ENCODE measurements around the gene MSN. TPM values are rescaled to one million over a fixed set of nuclear protein-coding genes. Genes with fewer than 3 reads are reported as not detected.
"Not testable (repeated sequence)": the region's sequence is repeated elsewhere in the genome, so short reads cannot be mapped to it uniquely, and the experiment has no call there.

MSN gene
- polyA plus RNA-seq = 498 TPM

DNA sequence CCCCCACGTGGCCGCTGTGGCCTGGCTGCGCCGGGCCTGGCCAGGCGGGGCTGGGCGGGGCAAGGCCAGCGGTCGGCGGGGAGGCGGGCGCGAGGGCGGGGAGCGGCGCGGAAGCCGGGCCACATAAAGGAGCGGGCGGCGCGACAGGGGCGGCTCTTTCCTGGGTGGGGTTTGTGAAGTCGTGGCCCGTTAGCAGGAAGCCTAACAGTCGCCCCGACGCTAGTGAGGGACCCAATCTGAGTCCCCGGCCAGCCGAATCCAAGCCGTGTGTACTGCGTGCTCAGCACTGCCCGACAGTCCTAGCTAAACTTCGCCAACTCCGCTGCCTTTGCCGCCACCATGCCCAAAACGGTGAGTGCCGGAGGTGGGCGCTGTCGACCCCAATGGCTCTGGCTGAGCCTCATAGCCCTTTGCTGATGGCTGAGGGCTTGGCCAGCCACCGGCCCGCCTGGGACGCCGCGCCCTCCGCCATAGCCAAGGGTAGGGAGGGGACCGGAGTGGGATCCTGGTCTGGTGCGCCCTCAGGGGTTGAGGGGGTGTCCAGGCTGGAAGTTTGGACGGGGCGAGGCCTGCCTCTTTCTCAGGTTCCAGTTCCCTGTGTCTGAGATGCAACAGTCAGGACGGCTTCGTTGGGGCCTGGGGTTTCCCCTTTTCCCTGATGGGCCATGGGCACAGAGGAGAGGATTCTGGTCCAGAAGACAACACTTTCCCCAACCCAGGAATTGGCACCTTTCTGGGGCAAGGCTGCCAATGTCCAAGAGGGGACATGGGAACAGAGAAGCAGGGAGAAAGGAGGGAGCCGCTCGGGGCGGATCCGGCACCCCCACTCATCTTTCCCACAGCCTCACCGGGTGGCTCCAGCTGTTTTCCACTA lies at the start of gene MSN:
TSS of gene MSN (plus strand) at position 152 of the 874 bp plus-strand sequence. CDS start at position 340, 188 bp downstream.
- Mint-ChIP-seq H3K9me3 (no peaks in the 10 kb centered on the region), H3K4me1 (peaks cover 24 to 29% (median 29%) of the 10 kb centered on the region in 3 donors), H3K4me3 (peak within 1 kb of the TSS; percentile 91 to 98 (median 94)), H3K27me3 (no peaks in the 10 kb centered on the region), H3K27ac (peak within 1 kb of the TSS; percentile 64 to 87 (median 81)), H3K36me3 (peaks cover 4% of the 10 kb centered on the region)

DNA sequence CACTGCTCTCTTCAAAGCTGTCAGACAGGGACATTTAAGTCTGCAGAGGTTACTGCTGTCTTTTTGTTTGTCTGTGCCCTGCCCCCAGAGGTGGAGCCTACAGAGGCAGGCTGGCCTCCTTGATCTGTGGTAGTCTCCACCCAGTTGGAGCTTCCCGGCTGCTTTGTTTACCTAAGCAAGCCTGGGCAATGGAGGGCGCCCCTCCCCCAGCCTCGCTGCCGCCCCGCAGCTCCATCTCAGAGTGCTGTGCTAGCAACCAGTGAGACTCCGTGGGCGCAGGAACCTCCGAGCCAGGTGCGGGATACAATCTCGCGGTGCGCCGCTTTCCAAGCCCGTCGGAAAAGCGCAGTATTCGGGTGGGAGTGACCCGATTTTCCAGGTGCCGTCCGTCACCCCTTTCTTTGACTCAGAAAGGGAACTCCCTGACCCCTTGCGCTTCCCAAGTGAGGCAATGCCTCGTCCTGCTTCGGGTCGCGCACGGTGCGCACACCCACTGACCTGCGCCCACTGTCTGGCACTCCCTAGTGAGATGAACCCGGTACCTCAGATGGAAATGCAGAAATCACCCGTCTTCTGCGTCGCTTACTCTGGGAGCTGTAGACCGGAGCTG lies 47.3 kb upstream of the MSN start:
- not testable (repeated sequence) for H3K9me3 Mint-ChIP-seq, H3K27ac Mint-ChIP-seq, H3K27me3 Mint-ChIP-seq, H3K4me3 Mint-ChIP-seq, H3K36me3 Mint-ChIP-seq, H3K4me1 Mint-ChIP-seq

DNA sequence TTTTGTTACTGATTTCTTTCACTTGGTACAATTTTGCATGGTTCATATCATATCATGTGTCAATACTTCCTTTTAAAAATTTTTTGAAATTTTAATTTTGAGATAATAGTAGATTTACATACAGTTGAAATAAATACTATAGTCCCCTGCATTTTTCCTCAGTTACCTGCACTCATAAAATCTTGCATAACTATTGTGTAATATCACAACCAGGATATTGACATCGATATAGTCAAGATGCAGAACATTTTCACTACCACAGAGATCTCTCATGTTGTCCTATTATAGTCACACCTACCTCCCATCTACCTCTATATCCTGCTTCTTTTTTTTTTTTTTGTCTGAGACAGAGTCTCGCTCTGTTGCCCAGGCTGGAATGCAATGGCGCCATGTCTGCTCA lies 36.7 kb upstream of the MSN start:
- Mint-ChIP-seq H3K4me1 (peaks cover 0 to 5% (median 4%) of the 10 kb centered on the region in 3 donors), H3K27ac (no peak overlapping the region), H3K9me3 (peaks cover 6 to 16% (median 7%) of the 10 kb centered on the region in 3 donors), H3K27me3 (peaks cover 7% of the 10 kb centered on the region), H3K4me3 (no peak overlapping the region), H3K36me3 (peaks cover 2% of the 10 kb centered on the region)

DNA sequence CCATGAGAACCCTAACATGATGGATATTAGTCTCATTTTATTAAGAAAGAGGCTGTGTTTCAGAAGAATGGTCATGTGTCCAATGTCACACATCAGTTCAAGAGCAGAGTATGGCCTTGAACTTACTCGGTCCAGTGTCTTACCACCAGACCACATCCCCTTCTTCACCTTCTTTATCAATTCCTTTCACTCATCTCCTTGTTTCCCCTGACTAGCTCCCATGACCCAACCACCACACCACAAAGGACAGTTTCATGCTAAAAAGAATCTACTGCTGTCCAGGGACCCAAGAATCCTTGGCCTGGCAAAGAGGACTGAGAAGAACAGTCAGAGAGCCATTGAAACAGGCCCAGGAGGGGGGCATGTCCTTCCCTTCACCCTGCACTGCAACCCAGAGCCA lies 33.6 kb upstream of the MSN start:
- H3K27ac Mint-ChIP-seq = no peak overlapping the region
- no peak overlapping the region for H3K4me3 Mint-ChIP-seq
- peaks cover 4 to 7% (median 6%) of the 10 kb centered on the region in 3 donors for H3K9me3 Mint-ChIP-seq
- peaks cover 0 to 4% (median 2%) of the 10 kb centered on the region in 3 donors for H3K4me1 Mint-ChIP-seq
- H3K36me3 Mint-ChIP-seq = no peaks in the 10 kb centered on the region
- peaks cover 5% of the 10 kb centered on the region for H3K27me3 Mint-ChIP-seq

DNA sequence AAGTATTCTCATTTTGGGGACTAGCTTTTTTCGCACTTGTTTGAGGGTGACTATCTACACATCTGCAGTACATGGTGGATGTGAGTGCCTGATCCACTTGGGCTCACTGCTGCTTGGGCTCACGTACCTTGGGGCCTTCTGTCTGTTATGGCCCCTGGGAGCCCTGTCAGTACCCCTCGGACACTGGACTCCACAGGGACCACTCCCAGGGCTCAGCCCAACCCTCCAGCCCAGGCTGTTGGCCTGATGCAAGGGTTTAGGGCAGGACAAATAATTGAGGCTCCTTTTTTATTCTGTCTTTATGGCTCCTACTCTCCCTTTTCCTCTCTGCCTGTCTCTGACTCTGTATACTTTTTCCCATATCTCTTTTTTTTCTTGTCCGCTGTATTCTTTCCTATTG lies 32.7 kb upstream of the MSN start:
- peaks cover 0 to 2% (median 1%) of the 10 kb centered on the region in 3 donors for H3K4me1 Mint-ChIP-seq
- H3K9me3 Mint-ChIP-seq = peaks cover 0 to 2% (median 0%) of the 10 kb centered on the region in 3 donors
- H3K36me3 Mint-ChIP-seq = no peaks in the 10 kb centered on the region
- no peak overlapping the region for H3K4me3 Mint-ChIP-seq
- H3K27me3 Mint-ChIP-seq = peaks cover 5% of the 10 kb centered on the region
- H3K27ac Mint-ChIP-seq = no peak overlapping the region

DNA sequence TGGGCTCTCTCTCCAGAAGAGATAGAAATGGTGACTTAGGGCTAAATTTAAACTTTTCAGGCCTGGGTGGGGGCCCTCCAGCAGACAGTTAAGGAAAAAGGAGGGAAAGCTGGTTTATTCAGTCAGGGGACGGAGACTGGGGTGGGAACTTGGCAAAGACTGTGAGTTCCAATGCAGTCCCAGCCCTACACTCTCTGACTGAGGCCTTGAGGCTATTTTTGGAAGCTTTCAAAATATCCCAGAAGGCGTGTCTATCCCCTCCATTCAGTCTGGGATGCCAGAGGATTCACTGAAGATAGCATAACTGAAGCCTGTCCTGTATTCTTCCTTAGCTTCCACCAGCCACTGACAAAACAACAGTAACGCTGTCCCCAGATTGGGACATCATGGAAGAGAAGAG lies 32.1 kb upstream of the MSN start:
- Mint-ChIP-seq H3K27me3 (peaks cover 4% of the 10 kb centered on the region), H3K4me1 (peaks cover 0 to 2% (median 1%) of the 10 kb centered on the region in 3 donors), H3K36me3 (no peaks in the 10 kb centered on the region), H3K9me3 (peaks cover 0 to 2% (median 0%) of the 10 kb centered on the region in 3 donors), H3K4me3 (no peak overlapping the region), H3K27ac (no peak overlapping the region)

DNA sequence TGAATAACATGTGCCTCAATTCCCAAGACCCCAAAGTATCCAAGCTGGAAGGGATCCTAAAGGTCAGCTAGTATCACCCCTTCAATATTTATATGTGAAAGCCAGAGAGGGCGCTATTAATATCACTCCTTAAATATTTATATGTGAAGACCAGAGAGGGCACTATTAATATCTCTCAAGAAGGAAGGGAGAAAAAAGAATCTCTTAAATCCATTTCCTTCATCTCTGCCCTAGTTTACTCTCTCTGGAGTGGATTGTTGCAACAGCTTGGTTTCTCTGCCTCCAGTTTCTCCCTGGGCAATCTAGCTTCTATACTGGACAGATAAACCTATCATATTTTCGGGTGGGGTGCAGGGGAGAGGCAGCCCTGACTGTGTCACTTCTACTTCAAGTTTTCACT lies 31.6 kb upstream of the MSN start:
- Mint-ChIP-seq H3K36me3 (no peaks in the 10 kb centered on the region), H3K4me3 (no peak overlapping the region), H3K27ac (peak overlapping the region in 1 of 3 donors; percentile 47), H3K4me1 (peaks cover 0 to 2% (median 1%) of the 10 kb centered on the region in 3 donors), H3K9me3 (peaks cover 0 to 2% (median 0%) of the 10 kb centered on the region in 3 donors), H3K27me3 (peaks cover 3% of the 10 kb centered on the region)

DNA sequence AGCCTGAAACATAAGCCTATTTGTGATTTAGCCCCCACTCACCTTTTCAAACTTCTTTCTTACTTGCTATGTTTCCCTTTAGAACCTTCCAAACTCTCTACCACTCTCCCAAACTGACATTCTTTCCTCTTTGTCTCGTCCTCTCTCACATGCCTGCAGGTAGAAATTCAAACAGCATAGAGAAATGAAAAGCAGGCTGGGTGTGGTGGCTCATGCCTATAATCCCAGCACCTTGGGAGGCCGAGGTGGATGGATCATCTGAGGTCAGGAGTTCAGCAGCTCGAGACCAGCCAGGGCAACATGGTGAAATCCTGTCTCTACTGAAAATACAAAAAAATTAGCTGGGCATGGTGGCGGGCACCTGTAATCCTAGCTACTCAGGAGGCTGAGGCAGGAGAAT lies 31.2 kb upstream of the MSN start:
- not testable (repeated sequence) for H3K4me1 Mint-ChIP-seq, H3K4me3 Mint-ChIP-seq, H3K27me3 Mint-ChIP-seq, H3K9me3 Mint-ChIP-seq, H3K36me3 Mint-ChIP-seq
- H3K27ac Mint-ChIP-seq = peak overlapping the region in 1 of 3 donors; percentile 47

DNA sequence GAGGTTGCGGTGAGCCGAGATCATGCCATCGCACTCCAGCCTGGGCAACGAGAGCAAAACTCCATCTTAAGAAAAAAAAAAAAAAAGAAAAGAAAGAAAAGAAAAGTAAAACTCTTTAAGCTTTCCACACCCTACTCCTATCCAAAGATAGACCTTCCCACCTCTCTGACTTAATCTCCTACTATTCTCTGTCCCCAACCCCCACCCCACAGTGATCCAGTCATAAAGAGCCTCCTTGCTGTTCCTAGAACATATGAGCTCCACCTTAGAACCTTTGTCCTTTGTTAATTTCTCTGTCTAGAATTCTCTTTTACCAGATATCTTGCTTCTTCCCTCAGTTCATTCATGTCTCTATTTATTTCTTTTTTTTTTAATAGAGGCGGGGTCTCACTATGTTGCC lies 30.1 kb upstream of the MSN start:
- Mint-ChIP-seq H3K4me1 (peaks cover 0 to 2% (median 1%) of the 10 kb centered on the region in 3 donors), H3K9me3 (peaks cover 0 to 2% (median 0%) of the 10 kb centered on the region in 3 donors), H3K36me3 (no peaks in the 10 kb centered on the region), H3K27ac (no peak overlapping the region), H3K27me3 (peaks cover 3% of the 10 kb centered on the region), H3K4me3 (no peak overlapping the region)

DNA sequence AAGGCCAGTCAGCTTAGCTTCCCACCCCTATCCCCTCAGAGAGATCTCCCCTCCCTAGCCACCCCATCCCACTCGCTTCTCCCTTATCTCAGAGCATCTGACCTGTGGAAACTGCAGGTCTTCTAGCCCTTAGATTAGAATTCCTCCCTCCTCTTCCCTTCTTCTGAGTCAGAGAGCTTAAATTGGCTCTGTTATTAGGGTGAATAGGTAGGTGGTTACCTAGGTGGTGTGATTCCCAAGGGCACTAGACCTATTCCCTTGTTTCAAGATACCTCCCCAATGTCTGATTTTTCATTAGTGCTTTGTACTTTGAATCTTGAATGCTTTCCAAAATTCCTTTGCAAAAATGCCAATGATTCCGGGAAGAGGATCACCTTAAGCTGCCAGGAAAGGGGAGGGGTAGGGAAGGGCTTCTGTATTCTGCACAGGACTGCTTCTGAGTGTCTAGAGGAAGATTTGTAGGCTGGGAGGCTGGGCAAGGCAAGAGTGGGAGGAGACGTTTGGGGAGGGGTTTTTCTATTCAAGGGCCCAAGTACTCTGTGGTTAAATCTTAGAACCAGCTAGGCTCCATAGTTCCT lies 24.5 kb upstream of the MSN start:
- Mint-ChIP-seq H3K4me1 (peaks cover 0 to 6% (median 0%) of the 10 kb centered on the region in 3 donors), H3K9me3 (no peaks in the 10 kb centered on the region), H3K27ac (no peak overlapping the region), H3K27me3 (no peaks in the 10 kb centered on the region), H3K4me3 (no peak overlapping the region), H3K36me3 (no peaks in the 10 kb centered on the region)

DNA sequence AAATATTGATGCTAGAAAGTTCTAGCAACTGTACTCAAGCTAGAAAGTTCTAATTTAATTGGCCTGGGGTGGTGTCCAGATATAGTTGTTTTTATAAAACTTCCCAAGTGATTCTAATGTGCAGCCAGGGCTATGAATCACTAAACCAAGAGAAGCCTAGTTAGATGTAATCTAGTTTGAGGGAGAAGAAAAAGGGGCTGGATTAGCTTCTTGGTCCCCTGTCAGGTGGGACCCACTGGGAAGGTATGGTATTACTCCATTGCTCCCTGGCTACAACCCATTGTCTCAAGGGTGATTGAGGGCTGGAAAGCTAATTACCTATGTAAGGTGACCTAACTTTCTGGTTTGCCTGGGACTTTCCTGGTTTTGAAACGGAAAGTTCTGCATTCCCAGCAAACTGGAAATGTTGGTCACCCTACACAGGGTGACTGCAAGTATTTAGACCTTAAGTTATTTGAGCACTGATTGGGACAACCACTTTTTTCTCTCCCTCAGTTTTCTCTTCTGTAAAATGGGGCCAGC lies 23.9 kb upstream of the MSN start:
- Mint-ChIP-seq H3K4me3 (no peak overlapping the region), H3K27ac (no peak overlapping the region), H3K27me3 (no peaks in the 10 kb centered on the region), H3K9me3 (no peaks in the 10 kb centered on the region), H3K4me1 (peaks cover 0 to 6% (median 0%) of the 10 kb centered on the region in 3 donors), H3K36me3 (no peaks in the 10 kb centered on the region)

DNA sequence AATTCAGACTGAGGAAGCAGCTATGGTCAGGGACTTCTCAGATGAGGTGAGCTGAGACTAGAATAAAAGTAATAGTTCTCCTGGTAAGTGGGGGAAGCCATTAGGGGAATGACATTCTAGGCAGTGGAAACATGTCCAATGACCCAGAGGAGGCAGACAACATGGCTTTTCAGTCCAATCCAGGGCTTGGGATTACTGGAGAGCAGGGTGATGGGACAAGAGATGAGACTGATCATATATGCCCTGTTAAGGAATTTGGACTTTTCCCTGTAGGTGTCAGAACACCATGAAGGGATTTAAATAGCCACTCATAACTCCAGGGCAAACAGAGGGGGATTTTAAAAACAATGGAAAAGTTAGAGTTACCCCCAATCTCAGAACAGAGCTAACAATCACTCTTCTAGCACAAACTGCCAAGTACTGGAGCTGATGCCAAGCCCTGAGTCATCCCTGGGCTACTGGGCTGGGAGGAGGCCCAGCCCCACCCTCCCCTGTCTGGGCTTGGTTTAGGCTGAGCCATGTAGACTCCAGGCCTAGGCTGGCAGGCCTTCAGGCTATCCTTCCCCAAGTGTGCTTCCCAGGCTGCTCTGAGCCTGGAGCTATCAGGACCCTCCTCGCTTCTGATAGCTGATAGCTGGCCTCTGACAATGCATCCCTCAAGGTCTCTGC lies 22.7 kb upstream of the MSN start:
- Mint-ChIP-seq H3K36me3 (no peaks in the 10 kb centered on the region), H3K27me3 (no peaks in the 10 kb centered on the region), H3K4me3 (peak overlapping the region in 1 of 4 donors; percentile 47), H3K9me3 (no peaks in the 10 kb centered on the region), H3K27ac (no peak overlapping the region), H3K4me1 (peaks cover 0 to 6% (median 0%) of the 10 kb centered on the region in 3 donors)

DNA sequence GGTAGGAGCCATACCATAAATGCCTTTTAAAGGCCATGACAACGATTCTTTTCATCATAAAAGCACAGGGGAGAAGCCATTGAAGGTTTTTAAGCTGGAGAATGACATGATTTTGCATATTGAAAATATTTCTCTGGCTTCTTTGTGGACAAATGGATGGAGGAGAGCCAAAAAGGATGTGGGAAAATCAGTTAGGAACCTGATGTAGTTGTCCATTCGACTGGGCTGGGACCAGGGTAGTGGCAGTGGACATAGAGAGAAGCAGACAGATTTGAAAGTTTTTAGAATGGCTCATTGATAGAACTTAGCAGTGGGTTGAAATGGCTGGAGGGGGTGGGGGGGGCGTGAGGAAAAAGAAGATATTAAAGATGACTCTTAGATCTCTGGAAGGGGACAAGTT lies 19.7 kb upstream of the MSN start:
- Mint-ChIP-seq H3K9me3 (no peaks in the 10 kb centered on the region), H3K36me3 (no peaks in the 10 kb centered on the region), H3K4me1 (peaks cover 0 to 8% (median 1%) of the 10 kb centered on the region in 3 donors), H3K27ac (no peak overlapping the region), H3K4me3 (no peak overlapping the region), H3K27me3 (no peaks in the 10 kb centered on the region)

DNA sequence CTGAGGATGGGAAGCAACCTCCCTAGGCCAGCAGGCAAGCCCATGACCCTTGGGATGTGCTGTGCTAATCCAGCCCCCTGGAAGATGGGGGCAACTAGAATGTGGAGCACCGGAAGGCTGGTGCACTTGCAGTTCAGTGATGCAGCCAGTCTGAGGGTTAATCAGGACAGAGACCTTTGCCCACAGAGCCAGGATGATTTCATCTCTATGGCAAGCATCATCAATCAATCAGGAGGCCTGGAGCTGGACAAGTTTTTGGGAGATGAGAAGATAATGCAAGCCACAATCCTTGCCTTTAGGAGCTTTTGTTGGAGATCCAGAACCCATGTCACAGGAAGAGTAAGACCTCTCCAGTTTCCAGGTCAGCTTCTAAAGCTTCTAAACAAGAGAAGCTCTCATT lies 15.4 kb upstream of the MSN start:
- H3K27ac Mint-ChIP-seq = no peak overlapping the region

More for the DNA sequence above, 15.4 kb upstream of the MSN start:
- peaks cover 3% of the 10 kb centered on the region for H3K27me3 Mint-ChIP-seq
- no peak overlapping the region for H3K4me3 Mint-ChIP-seq
- H3K9me3 Mint-ChIP-seq = no peaks in the 10 kb centered on the region
- H3K4me1 Mint-ChIP-seq = peaks cover 0 to 14% (median 12%) of the 10 kb centered on the region in 3 donors
- peaks cover 2% of the 10 kb centered on the region for H3K36me3 Mint-ChIP-seq
